GM12878 (cell line): ENCODE measurements around the gene AP3S2.

Source experiments
- CTCF ChIP-seq, 3 experiments: IDR thresholded peaks in 2 of 3; conservative IDR thresholded peaks in 1 of 3; 2 replicates each; pipeline ENCODE4 v1.5.1; 2011; ENCODE audit warnings: low read depth in 3 of 3, low read length in 3 of 3, mild to moderate bottlenecking in 3 of 3, control low read depth in 2 of 3, moderate library complexity in 2 of 3, inconsistent platforms in 1 of 3, mixed read lengths in 1 of 3; ENCODE audit not compliant: control insufficient read depth in 2 of 3, insufficient read depth in 1 of 3; ENCODE audit errors: extremely low read depth in 1 of 3
- EED ChIP-seq: sonication (generic); IDR thresholded peaks from 2 replicates; pipeline ENCODE4 v1.6.1; 2016; ENCODE audit warnings: antibody characterized with exemption, low read depth
- EP300 ChIP-seq, 2 experiments: fragments of 150-350 bp in 1 of 2; IDR thresholded peaks; 2 replicates each; pipeline ENCODE4 v1.6.1; 2011 to 2012; ENCODE audit warnings: low read depth in 2 of 2, low read length in 2 of 2, borderline replicate concordance in 1 of 2, improper control_type of control experiment in 1 of 2, inconsistent platforms in 1 of 2; ENCODE audit not compliant: control insufficient read depth in 1 of 2
- MEF2B ChIP-seq: fragments of 450-650 bp; IDR thresholded peaks from 2 replicates; pipeline ENCODE4 v1.6.1; 2018; ENCODE audit warnings: mild to moderate bottlenecking, moderate library complexity; ENCODE audit not compliant: partially characterized antibody, poor library complexity, severe bottlenecking
- NFYB ChIP-seq: IDR thresholded peaks from 2 replicates; pipeline ENCODE4 v1.6.1; 2011; ENCODE audit warnings: low read depth, mild to moderate bottlenecking, low read length, improper control_type of control experiment, moderate library complexity; ENCODE audit not compliant: insufficient read depth
- POLR2A ChIP-seq: IDR thresholded peaks from 2 replicates; pipeline ENCODE4 v1.6.1; 2011; ENCODE audit warnings: low read depth, mild to moderate bottlenecking, low read length
- POLR2AphosphoS5 ChIP-seq: IDR thresholded peaks from 2 replicates; pipeline ENCODE4 v1.6.1; 2011; ENCODE audit warnings: mild to moderate bottlenecking, low read length, inconsistent platforms
- SKIL ChIP-seq: fragments of 450-650 bp; IDR thresholded peaks from 2 replicates; pipeline ENCODE4 v1.6.1; 2017; ENCODE audit warnings: mild to moderate bottlenecking, low read depth, inconsistent platforms; ENCODE audit not compliant: poor library complexity, severe bottlenecking
- SP1 ChIP-seq: IDR thresholded peaks from one replicate; pipeline ENCODE4 v1.6.1; 2011; ENCODE audit warnings: low read depth, low read length

GRCh38 chr15:89937365-89938350 is 43.9 kb upstream of the AP3S2 start:
- no peak for TF ChIP-seq POLR2AphosphoS5
- TF ChIP-seq EED = no peak
- TF ChIP-seq NFYB = no peak
- TF ChIP-seq POLR2A = no peak
- TF ChIP-seq SP1 = no peak
- no peak for TF ChIP-seq MEF2B
- TF ChIP-seq SKIL = no peak
- no peak for TF ChIP-seq CTCF (IDR thresholded peaks at IDR 0.05 in 2 of 3, conservative IDR thresholded peaks at IDR 0.05 in 1 of 3; ENCODE audit: control insufficient read depth in 2 of 3, extremely low read depth in 1 of 3, insufficient read depth in 1 of 3, low read depth in 3 of 3, low read length in 3 of 3)
- TF ChIP-seq EP300 (IDR thresholded peaks at IDR 0.05; ENCODE audit: borderline replicate concordance in 1 of 2, control insufficient read depth in 1 of 2, low read depth in 2 of 2, low read length in 2 of 2) = no peak
